ENCODE data around the gene HAUS1.
A peak's percentile ranks its signal among the peaks of the same experiment; 100 is the strongest.
"Not testable (repeated sequence)": the region's sequence is repeated elsewhere in the genome, so short reads cannot be mapped to it uniquely, and the experiment has no call there.

HAUS1 gene

GRCh38 chr18:46095532-46095931, 8.7 kb upstream of the HAUS1 start:
- DNase-seq, result no peak

DNA sequence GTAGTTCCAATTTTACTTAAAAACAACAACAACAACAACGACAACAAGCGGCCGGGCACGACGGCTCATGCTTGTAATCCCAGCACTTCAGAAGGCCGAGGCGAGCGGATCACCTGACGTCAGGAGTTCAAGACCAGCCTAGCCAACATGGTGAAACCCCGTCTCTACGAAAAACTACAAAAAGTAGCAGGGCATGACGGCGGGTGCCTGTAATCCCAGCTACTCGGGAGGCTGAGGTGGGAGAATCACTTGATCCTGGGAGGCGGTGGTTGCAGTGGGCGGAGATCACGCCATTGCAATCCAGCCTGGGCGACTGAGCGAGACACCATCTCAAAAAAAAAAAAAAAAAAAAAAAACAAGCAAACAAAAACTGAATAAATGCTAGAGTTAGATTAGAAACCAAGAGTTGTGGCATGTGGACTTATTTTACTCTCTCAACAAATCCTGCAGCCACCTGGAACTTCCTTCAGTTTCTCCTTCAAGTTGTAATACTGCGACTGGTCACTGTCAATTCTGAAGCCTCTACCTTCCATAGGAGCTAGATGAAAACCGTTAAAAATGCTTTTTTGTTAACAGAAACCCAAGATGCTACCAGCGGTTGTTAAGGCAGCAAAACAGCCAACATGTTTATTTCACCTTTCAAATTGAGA, 7.4 kb upstream of the HAUS1 start:
- no peak for DNase-seq

DNA sequence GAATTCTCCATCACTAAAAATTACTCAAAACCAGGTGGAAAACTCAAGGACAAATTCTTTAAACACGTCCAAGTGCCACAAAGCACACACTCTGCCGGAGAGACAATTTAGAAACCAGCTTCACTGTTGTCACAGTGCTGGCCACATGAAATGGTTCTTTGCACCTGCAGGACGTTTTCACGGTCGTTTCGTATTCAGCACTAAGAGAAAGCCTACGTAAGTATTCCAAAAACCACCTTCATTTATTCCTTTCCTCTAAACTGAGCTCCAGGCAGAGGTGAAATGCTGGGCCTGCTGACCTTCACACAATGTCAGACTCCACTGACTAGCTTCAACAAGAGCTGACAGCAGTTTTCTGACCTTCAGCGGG, 6.8 kb upstream of the HAUS1 start:
- no peak for DNase-seq

- DNase-seq, result peak; percentile 79
Measured at GRCh38 chr18:46097801-46098615, 6.2 kb upstream of the HAUS1 start, which contains the start of gene ATP5F1A. TSS of gene ATP5F1A (minus strand) at chr18:46098296. CDS start at chr18:46098231, 65 bp downstream.

- DNase-seq, result no peak
Measured at GRCh38 chr18:46098616-46098933, 5.6 kb upstream of the HAUS1 start.

DNA sequence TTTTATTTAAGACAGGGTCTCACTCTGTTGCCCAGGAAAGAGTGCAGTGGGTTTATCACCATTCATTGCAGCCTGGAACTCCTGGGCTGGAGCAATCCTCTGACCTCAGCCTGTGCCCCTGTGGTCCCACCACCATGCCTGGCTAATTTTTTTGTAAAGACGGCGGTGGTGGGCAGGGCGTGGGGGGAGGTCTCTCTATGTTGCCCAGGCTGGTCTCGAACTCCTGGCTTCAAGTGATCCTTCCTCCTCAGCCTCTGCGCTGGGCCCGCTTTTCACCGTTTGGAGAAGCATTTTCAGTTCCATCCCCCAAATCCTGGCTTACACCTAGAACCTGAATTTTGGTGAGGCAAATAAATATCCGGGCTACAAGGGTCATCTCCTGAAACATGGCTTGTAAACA, 4.7 kb upstream of the HAUS1 start:
- DNase-seq, result no peak

DNA sequence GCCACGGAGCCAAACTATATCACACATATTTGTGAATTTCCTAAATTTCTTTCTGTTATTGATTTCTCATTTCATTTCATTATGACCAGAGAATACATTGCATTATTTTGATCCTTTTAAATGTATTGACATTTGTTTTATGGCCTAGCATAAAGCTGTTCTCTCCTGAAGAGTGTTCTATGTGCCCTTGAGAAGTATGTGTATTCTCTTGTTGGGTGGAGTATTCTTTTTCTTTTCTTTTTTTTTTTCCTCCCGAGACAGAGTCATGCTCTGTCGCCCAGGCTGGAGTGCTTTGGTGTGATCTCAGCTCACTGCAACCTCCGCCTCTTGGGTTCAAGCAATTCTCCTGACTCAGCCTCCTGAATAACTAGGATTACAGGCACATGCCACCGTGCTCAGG, 5.2 kb downstream of the HAUS1 start:
- no peak for DNase-seq

- no peak for DNase-seq
Measured at GRCh38 chr18:46110406-46110805, 6.2 kb downstream of the HAUS1 start.

GRCh38 chr18:46113751-46114150, 9.6 kb downstream of the HAUS1 start:
- no peak for DNase-seq

DNA sequence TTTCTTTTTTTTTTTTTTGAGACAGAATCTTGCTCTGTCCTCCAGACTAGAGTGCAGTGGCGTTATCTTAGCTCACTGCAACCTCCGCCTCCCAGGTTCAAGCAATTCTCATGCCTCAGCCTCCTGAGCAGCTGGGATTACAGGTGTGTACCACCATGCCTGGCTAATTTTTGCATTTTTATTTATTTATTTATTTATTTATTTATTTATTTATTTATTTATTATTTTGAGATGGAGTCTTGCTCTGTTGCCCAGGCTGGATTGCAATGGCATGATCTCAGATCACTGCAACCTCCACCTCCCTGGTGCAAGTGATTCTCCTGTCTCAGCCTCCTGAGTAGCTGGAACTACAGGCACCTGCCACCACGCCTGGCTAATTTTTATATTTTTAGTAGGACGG, 22.4 kb downstream of the HAUS1 start:
- DNase-seq, result not testable (repeated sequence)

- no peak for DNase-seq
Measured at GRCh38 chr18:46130061-46130460, 25.9 kb downstream of the HAUS1 start.

GRCh38 chr18:46130549-46130948, 26.4 kb downstream of the HAUS1 start:
- DNase-seq, result not testable (repeated sequence)

- DNase-seq, result no peak
Measured at GRCh38 chr18:46133534-46133933, 29.3 kb downstream of the HAUS1 start.

- no peak for DNase-seq
Measured at GRCh38 chr18:46134920-46135675, 30.9 kb downstream of the HAUS1 start.

DNA sequence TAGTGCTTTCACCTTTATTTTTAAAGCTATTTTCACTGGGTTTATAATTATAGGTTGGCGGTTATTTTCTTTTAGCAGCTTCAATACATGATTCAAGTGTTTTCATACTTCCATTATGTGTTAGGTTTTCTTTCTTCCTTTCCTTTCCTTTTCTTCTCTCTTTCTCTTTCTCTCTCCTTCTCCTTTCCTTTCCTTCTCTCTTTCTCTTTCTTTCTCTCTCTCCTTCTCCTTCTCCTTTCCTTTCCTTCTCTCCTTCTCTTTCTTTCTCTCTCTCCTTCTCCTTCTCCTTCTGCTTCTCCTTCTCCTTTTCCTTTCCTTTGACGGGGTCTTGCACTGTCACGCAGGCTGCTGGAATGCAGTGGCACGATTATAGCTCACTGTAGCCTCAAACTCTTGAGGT, 36.0 kb downstream of the HAUS1 start:
- DNase-seq, result no peak

DNA sequence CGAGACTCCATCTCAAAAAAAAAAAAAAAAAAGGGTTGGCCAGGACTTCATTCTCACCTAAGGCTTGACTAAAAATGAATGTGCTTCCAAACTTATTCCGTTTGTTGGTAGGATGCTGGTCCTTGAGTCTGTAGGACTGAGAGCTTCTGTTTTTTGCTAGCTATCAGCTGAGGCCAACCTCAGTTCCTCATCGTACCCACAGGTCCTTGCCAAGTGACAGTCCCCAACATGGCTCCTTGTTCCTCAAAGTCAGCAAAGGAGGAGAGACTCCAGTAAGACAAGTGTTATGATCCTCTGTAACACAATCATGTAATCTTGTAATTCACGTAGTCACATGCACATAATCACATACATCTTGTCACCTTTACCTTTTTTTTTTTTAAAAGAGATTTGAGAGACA, 37.0 kb downstream of the HAUS1 start:
- DNase-seq, result no peak

DNA sequence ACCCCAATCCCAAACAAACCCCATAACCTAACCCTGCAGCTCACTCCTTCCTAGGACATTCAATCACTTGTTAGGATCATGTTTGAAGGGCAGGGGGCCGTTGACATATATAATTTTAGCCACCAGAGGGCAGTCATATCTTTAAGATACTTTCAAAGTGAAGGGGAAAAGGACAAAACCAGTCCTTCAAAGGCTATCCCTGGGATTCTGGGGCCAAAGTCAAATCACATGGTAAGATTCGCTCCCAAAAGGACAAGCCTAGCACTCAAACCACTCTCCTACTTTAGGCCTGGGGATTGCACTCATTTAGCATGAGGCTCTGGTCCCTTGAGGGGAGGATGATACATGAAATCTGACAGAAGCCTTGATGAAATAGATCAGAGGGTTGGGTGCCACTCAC, 44.6 kb downstream of the HAUS1 start:
- DNase-seq, result peak; percentile 33

- no peak for DNase-seq
Measured at GRCh38 chr18:46152436-46152807, 48.2 kb downstream of the HAUS1 start.

DNA sequence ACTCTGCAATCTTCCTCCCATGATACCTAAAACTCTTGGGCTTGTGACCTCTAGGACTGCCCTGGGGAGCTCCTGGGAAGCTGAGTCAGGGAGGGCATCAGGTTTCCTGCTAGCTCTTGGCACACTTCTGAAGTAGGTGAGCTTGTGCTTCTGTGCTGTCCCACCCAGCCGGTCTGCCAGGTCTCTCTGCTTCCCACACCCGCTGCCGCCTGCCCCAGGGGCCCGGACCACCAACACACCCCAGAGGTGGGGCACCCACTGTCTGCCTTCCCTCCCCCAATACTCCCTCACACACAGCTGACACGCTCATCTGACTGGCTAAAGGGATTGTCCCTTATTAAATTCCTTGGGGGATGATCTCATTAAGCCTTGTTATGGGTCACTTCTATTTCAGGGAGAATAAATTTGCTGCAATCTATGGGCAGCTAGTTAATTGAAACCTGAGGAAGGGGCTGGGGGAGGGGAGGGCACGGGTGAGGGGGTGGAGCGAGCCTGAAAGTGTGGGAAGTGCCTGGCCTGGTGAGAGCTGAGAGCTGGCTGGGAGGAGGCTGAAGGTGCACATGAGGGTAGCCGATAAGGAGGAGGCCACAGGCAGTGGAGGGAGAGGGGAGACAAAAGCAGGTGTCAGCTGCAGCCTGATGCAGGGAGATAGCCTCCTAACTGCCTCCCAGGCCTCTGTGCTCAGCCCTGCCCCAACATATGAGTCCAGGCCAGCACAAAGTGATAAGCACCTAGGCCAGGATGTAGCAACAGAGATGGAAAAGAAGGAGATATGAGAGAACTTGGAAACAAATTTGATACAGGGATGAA, 48.8 kb downstream of the HAUS1 start:
- DNase-seq, result no peak

GRCh38 chr18:46155641-46156051, 51.5 kb downstream of the HAUS1 start:
- peak; percentile 26 for DNase-seq

DNA sequence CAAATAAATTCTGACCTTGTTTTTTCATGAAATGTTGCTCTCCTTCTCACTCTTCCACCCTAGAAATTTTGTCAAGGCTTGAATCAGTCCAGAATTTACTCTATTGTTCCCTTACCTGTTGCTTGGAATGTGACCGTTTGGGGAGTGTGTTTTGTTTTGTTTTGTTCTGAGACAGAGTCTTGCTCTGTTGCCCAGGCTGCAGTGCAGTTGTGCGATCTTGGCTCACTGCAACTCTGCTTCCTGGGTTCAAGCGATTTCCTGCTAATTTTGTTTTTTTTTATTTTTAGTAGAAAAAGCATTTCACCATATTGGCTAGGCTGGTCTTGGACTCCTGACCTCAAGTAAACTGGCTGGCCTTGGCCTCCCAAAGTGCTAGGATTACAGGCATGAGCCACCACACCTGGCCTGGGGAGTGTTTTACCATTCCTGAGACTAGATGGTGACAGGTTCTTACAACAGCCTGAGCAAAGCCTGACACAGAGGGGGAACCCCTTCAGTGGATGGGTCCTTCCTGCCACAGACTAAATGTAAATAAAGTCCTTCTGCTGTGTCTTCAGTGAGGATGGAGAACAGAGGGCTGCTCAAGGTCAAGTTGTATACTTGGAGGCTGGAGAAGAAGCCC, 52.0 kb downstream of the HAUS1 start:
- no peak for DNase-seq

- no peak for DNase-seq
Measured at GRCh38 chr18:46156843-46157242, 52.7 kb downstream of the HAUS1 start.

GRCh38 chr18:46158499-46158898, 54.3 kb downstream of the HAUS1 start:
- no peak for DNase-seq

Data from effector CD4-positive, alpha-beta T cell (primary cell).